Sigmoid colon (tissue), 7 donors: Measurements from ENCODE around the gene ENTR1. TPM values are rescaled to one million over a fixed set of nuclear protein-coding genes. Genes with fewer than 3 reads are reported as not detected.

Experiments
- DNase-seq: peaks from one replicate; pipeline ENCODE4 v3.0.0-alpha.2; 2019
- H3K27ac ChIP-seq, 4 donors: fragments of 200-600 bp; sonication (generic); one replicate each; pipeline ENCODE4 v1.5.1; 2016 to 2019; ENCODE audit warnings: mild to moderate bottlenecking in 1 of 4
- H3K27me3 ChIP-seq, 3 donors: fragments of 200-600 bp; sonication (generic); one replicate each; pipeline ENCODE4 v1.5.1; 2019; ENCODE audit warnings: mild to moderate bottlenecking in 1 of 3
- H3K36me3 ChIP-seq, 4 donors: fragments of 200-600 bp; sonication (generic); one replicate each; pipeline ENCODE4 v1.5.1; 2016 to 2019
- H3K4me1 ChIP-seq, 4 donors: fragments of 200-600 bp; sonication (generic); one replicate each; pipeline ENCODE4 v1.5.1; 2017 to 2019
- H3K4me3 ChIP-seq, 4 donors: fragments of 200-600 bp; sonication (generic); one replicate each; pipeline ENCODE4 v1.5.1; 2017 to 2019; ENCODE audit warnings: mild to moderate bottlenecking in 2 of 4, moderate library complexity in 1 of 4
- H3K9me3 ChIP-seq, 4 donors: fragments of 200-600 bp in 3 of 4; sonication (generic) in 3 of 4; one replicate each; pipeline versions ENCODE4 v1.5.1 to v1.6.1; 2013 to 2019
- EP300 ChIP-seq, 4 donors: sonication (generic); formaldehyde crosslinking; IDR thresholded peaks; one replicate each; pipeline ENCODE4 v1.6.1; 2017; ENCODE audit warnings: antibody characterized with exemption in 4 of 4
- POLR2A ChIP-seq, 2 donors: fragments of 450-650 bp; IDR thresholded peaks; one replicate each; pipeline ENCODE4 v1.6.1; 2016; ENCODE audit warnings: antibody characterized with exemption in 2 of 2, mild to moderate bottlenecking in 2 of 2, moderate library complexity in 2 of 2
- POLR2AphosphoS5 ChIP-seq, 4 donors: sonication (generic); formaldehyde crosslinking; IDR thresholded peaks; one replicate each; pipeline ENCODE4 v1.6.1; 2017; ENCODE audit warnings: antibody characterized with exemption in 4 of 4
- WGBS, 2 donors: extraction: QIAGEN DNeasy Blood & Tissue Kit; methylation state at CpG; one replicate each; pipeline ENCODE4 v1.1.7; 2013; 5-methylcytosine and 5-hydroxymethylcytosine counted together
- intact Hi-C: fragments of 100-400 bp; cut with DNase I; formaldehyde crosslinking; loops from one replicate; pipeline ENCODE4 v1.15.1; 2023
- polyA plus RNA-seq, 3 donors: library from polyadenylated mRNA; stranded (reverse); fragments of 200-250 nt; gene quantifications; one replicate each; pipeline ENCODE4 v1.2.3, GENCODE V29; 2013
- total RNA-seq, 4 donors: library from RNA; depleted of rRNA; stranded (reverse); fragments of >200 nt; gene quantifications; one replicate each; pipeline ENCODE4 v1.1.0, GENCODE V29; 2016
- TF ChIP-seq, protein P1 (sequence below), 4 experiments: fragments of 450-650 bp in 3 of 4; fragments of 200-600 bp in 1 of 4; IDR thresholded peaks; one replicate each; pipeline ENCODE4 v1.5.1; 2016 to 2019; ENCODE audit warnings: antibody characterized with exemption in 4 of 4, mild to moderate bottlenecking in 3 of 4, moderate library complexity in 2 of 4
- donor health status: healthy with polysubstance abuse.
- donor health status: Bipolar disorder and iron deficiency.
- donor health status: healthy.

The ENTR1 gene
- total and polyA plus RNA-seq, 7 donors: 16.2 to 47.2 (median 30.6) TPM

DNA sequence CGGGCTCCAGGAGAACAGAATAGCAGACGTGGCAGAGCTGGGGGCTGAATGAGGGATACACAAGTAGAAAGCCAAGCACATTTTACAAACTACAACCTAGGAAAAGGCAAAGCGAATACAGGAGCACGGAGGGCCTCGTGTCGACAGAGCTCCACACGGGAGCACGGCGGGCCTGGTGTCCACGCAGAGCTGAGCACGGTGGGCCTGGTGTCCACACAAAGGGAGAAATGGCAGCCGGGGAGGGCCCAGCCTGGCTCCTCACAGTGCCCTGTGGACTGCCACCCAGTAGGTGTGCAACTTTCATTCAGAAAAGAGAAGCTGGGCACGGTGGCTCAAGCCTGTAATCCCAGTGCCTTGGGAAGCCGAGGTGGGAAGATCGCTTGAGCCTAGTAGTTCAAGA lies 32.7 kb upstream of the ENTR1 start:
- 95 to 96% methylated on average over 15 of the region's 15 CpGs for WGBS, 2 donors
- Histone ChIP-seq H3K27me3 (no peaks in the 10 kb centered on the region), H3K4me1 (peaks cover 0 to 17% (median 13%) of the 10 kb centered on the region in 4 donors), H3K36me3 (peaks cover 45 to 74% (median 51%) of the 10 kb centered on the region in 4 donors), H3K27ac (no peak overlapping the region), H3K9me3 (no peaks in the 10 kb centered on the region), H3K4me3 (no peak overlapping the region)
- TF ChIP-seq, protein P1, sequence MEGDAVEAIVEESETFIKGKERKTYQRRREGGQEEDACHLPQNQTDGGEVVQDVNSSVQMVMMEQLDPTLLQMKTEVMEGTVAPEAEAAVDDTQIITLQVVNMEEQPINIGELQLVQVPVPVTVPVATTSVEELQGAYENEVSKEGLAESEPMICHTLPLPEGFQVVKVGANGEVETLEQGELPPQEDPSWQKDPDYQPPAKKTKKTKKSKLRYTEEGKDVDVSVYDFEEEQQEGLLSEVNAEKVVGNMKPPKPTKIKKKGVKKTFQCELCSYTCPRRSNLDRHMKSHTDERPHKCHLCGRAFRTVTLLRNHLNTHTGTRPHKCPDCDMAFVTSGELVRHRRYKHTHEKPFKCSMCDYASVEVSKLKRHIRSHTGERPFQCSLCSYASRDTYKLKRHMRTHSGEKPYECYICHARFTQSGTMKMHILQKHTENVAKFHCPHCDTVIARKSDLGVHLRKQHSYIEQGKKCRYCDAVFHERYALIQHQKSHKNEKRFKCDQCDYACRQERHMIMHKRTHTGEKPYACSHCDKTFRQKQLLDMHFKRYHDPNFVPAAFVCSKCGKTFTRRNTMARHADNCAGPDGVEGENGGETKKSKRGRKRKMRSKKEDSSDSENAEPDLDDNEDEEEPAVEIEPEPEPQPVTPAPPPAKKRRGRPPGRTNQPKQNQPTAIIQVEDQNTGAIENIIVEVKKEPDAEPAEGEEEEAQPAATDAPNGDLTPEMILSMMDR (IDR thresholded peaks at IDR 0.05): no peak
- TF ChIP-seq POLR2AphosphoS5 (IDR thresholded peaks at IDR 0.05) (no peak), EP300 (IDR thresholded peaks at IDR 0.05) (no peak), POLR2A (IDR thresholded peaks at IDR 0.05) (no peak)
- intact Hi-C loops: no loop called here
- DNase-seq: no peak

DNA sequence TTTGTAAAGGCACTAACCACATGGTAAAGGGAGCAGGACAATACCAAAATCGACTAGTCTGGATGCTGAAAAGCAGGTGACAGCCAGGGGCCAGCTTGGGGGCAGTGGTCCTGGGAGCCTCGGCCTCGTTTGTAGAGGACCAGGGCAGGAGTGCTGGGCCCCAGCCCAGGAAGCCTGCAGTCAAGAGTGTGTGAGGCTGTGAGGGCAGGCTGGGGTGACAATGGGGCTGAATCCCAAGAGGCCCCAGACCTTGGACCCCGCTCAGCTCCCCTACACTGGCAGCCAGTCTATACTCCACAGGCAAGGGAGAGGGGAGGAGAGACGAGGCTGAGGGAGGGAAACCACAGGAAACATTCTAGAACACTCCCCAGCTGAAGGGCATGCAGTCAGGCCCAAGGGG lies 31.9 kb upstream of the ENTR1 start:
- TF ChIP-seq, protein P1 (IDR thresholded peaks at IDR 0.05): no peak
- TF ChIP-seq POLR2A (IDR thresholded peaks at IDR 0.05) (no peak), EP300 (IDR thresholded peaks at IDR 0.05) (no peak), POLR2AphosphoS5 (IDR thresholded peaks at IDR 0.05) (no peak)
- 89 to 94% methylated on average over 5 of the region's 5 CpGs for WGBS, 2 donors
- Histone ChIP-seq H3K9me3 (no peaks in the 10 kb centered on the region), H3K4me3 (no peak overlapping the region), H3K27ac (no peak overlapping the region), H3K4me1 (peaks cover 2 to 25% (median 21%) of the 10 kb centered on the region in 4 donors), H3K27me3 (no peaks in the 10 kb centered on the region), H3K36me3 (peaks cover 37 to 66% (median 45%) of the 10 kb centered on the region in 4 donors)
- DNase-seq: no peak
- intact Hi-C loops: no loop called here

DNA sequence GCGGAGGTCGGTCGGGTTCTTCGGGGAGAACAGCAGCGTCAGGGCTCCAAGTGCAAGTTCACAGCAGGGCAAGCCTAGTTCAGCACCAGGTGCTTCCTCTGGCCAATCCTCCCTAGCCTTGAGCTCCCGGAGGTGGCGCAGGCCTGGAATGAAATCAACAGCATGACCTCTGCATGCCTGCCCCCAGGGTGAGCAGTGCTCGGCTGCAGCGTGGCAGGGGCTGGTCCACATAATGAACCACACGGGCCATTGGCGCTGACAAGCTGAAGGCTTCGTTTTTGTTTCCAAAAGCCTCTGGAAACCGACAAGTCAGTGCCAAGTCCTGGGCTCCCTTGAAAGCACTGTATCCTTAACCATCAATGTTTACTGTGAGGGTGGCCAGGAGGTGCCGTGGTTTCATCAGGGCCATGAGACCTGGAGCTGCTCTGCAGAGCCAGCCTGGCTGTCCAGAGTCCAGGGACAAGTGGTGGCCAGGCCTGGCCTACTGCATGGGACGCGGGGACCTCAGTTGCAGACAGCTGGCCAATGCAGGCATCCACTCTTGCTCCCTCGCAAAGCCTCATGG lies 31.3 kb upstream of the ENTR1 start:
- Histone ChIP-seq H3K36me3 (peaks cover 32 to 61% (median 40%) of the 10 kb centered on the region in 4 donors), H3K27me3 (no peaks in the 10 kb centered on the region), H3K9me3 (no peaks in the 10 kb centered on the region), H3K27ac (no peak overlapping the region), H3K4me1 (peaks cover 2 to 30% (median 26%) of the 10 kb centered on the region in 4 donors), H3K4me3 (no peak overlapping the region)
- intact Hi-C loops: no loop called here
- 92 to 93% methylated on average over 17 of the region's 17 CpGs for WGBS, 2 donors
- no peak for DNase-seq
- TF ChIP-seq, protein P1 (IDR thresholded peaks at IDR 0.05): no peak

DNA sequence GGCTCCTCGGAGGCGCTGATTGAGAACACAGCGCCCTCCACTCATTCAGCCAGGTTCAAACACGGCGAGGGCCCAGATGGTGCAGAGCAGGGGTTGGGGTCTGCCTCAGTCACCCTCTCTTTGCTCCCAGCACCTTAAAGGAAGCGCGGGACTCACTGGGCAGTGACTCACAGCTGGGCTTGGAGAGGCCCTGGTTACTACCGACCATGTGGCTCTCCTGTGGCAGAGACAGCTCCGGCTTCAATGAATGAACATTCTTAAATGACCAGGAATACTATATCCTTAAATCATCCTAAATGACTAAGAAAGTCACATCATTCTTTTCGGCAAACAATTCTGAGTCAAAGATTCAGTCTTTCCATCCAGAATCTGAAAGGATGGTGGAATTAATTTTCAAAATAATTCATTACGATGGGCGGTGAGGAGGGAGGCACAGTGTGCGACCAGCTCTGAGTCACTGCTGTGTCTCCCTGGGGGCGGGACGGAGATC lies 30.8 kb upstream of the ENTR1 start:
- peaks cover 27 to 59% (median 36%) of the 10 kb centered on the region in 4 donors for H3K36me3 ChIP-seq
- intact Hi-C loops: no loop called here

More for the DNA sequence above, 30.8 kb upstream of the ENTR1 start:
- TF ChIP-seq POLR2A (IDR thresholded peaks at IDR 0.05): no peak
- TF ChIP-seq, protein P1 (IDR thresholded peaks at IDR 0.05): no peak
- TF ChIP-seq POLR2AphosphoS5 (IDR thresholded peaks at IDR 0.05): no peak
- no peak for TF ChIP-seq EP300 (IDR thresholded peaks at IDR 0.05)
- WGBS, 2 donors: 92 to 94% methylated on average over 15 of the region's 15 CpGs
- H3K9me3 ChIP-seq: no peaks in the 10 kb centered on the region
- H3K27ac ChIP-seq: no peak overlapping the region
- DNase-seq: no peak
- no peak overlapping the region for H3K4me3 ChIP-seq
- peaks cover 2 to 35% (median 31%) of the 10 kb centered on the region in 4 donors for H3K4me1 ChIP-seq
- no peaks in the 10 kb centered on the region for H3K27me3 ChIP-seq
